ENCODE data around the gene CC2D2A. TPM values are rescaled to one million over a fixed set of nuclear protein-coding genes. Genes with fewer than 3 reads are reported as not detected.

CC2D2A gene
- total RNA-seq, 1 experiment from 2014 or later, result 10.2 TPM

DNA sequence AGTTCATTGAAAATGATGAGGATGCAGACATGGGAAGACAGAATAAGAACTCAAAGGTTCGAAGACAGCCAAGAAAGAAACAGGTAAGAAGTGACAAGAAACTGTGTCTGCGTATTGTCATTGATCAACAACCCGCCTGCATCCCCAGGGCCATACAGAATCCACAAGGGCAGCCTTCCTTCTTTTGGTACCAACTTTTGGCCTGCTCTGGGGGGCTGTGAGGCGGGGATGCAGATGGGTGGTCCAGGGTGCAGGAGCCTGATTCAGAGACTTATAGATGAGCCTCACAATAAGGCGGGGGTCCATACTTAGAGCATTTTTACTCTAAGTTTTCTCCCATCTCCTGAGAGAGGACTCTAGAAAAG is 9.0 kb downstream of the CC2D2A start (continued):
- TF ChIP-seq ATF6 (CRISPR knock-in tag; IDR thresholded peaks at IDR 0.05) (no peak), ERG (CRISPR knock-in tag; IDR thresholded peaks at IDR 0.05) (no peak), JAZF1 (CRISPR knock-in tag; IDR thresholded peaks at IDR 0.05) (no peak), ZNF232 (CRISPR knock-in tag; IDR thresholded peaks at IDR 0.05) (no peak)

DNA sequence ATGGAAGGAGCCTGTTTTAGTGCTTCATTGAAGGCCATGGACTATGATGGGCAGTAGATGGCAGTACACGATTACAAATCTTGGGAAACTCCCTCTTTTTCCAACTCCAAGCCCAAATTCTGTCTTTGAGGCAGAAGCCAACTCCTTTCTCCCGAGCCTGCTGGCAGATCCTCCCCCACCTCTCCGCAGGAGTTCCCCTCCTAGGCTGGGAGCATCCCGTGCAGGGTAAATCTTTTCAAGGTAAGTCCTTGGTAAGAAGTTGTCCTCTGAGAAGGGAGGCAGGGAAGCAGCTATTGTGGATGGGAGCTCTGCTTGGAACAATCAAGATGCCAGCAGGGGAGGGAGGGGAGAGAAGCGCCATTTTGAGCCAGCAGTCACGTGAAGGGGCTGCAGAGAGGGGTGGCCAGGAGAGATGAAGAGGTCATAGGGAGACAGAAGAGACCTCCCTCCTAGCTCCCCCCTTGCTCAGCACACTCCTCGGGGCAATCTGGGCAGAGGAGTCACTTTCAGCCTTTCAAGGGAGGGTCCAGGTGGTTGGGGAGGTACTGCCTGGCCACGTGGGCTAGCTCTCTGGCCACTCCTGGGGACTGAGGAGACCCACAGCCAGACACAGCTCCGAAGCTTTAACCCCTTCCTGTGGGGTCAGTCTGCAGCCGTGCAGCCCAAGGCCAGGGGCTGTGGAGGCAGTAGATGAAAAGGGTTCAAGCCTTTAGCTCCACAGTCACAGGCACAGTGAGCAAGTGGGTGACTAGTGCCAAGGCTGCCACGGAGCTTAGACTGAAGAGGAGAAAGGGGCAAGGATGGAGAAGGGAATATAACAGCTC is 9.6 kb downstream of the CC2D2A start:
- H3K9me3 Mint-ChIP-seq, result no peaks in the 10 kb centered on the region
- peaks cover 13% of the 10 kb centered on the region for H3K36me3 Mint-ChIP-seq
- ChIA-PET CTCF (interaction anchor here (0.6 to 2.0 kb wide), 16 partner anchors 9 to 785 kb away, joined by 3 to 30 read pairs (median 4); partner anchors contain the start of genes CC2D2A and FAM200B), POLR2A (interaction anchor here (0.6 to 1.5 kb wide), 5 partner anchors 9 to 202 kb away, joined by 3 to 6 read pairs (median 4); partner anchors contain the start of genes FAM200B and FBXL5)
- H3K4me3 Mint-ChIP-seq, result peak overlapping the region; percentile 82
- H3K27ac Mint-ChIP-seq, result peak overlapping the region; percentile 95
- H3K4me1 Mint-ChIP-seq, result peaks cover 13% of the 10 kb centered on the region
- DNase-seq (ENCODE audit: low spot score) (peak; percentile 58), ATAC-seq (peak; percentile 90)
- H3K27me3 Mint-ChIP-seq (ENCODE audit: low read depth), result no peaks in the 10 kb centered on the region
- TF ChIP-seq FOXP1 (CRISPR knock-in tag; IDR thresholded peaks at IDR 0.05; ENCODE audit: borderline replicate concordance), result peak; percentile 48; the same call in 1 of the 2 replicates
- peak; percentile 62 for TF ChIP-seq SP1 (CRISPR knock-in tag; conservative IDR thresholded peaks at IDR 0.05)
- no peak for TF ChIP-seq ZNF425 (CRISPR knock-in tag; conservative IDR thresholded peaks at IDR 0.05)
- TF ChIP-seq CREM (CRISPR knock-in tag; IDR thresholded peaks at IDR 0.05), result 0 out of 2 replicates have a peak, but pooled peaks have one; percentile 46
- no peak for TF ChIP-seq TP53 (CRISPR knock-in tag; IDR thresholded peaks at IDR 0.05)
- TF ChIP-seq, protein P1, sequence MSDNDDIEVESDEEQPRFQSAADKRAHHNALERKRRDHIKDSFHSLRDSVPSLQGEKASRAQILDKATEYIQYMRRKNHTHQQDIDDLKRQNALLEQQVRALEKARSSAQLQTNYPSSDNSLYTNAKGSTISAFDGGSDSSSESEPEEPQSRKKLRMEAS (CRISPR knock-in tag; IDR thresholded peaks at IDR 0.05), result peak; percentile 86
- TF ChIP-seq ZNF671 (CRISPR knock-in tag; IDR thresholded peaks at IDR 0.05), result peak; percentile 39; the same call in 1 of the 2 replicates
- peak; percentile 96 for TF ChIP-seq USF2 (CRISPR knock-in tag; IDR thresholded peaks at IDR 0.05)
- TF ChIP-seq FOXK1 (CRISPR knock-in tag; IDR thresholded peaks at IDR 0.05), result peak; percentile 46; the same call in 1 of the 2 replicates
- no peak for TF ChIP-seq STAT6 (CRISPR knock-in tag; conservative IDR thresholded peaks at IDR 0.05; ENCODE audit: low read depth)
- TF ChIP-seq, protein P2, sequence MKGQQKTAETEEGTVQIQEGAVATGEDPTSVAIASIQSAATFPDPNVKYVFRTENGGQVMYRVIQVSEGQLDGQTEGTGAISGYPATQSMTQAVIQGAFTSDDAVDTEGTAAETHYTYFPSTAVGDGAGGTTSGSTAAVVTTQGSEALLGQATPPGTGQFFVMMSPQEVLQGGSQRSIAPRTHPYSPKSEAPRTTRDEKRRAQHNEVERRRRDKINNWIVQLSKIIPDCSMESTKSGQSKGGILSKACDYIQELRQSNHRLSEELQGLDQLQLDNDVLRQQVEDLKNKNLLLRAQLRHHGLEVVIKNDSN (CRISPR knock-in tag; IDR thresholded peaks at IDR 0.05), result peak; percentile 98
- TF ChIP-seq FOXP4 (CRISPR knock-in tag; IDR thresholded peaks at IDR 0.05), result no peak
- TF ChIP-seq, protein P3, sequence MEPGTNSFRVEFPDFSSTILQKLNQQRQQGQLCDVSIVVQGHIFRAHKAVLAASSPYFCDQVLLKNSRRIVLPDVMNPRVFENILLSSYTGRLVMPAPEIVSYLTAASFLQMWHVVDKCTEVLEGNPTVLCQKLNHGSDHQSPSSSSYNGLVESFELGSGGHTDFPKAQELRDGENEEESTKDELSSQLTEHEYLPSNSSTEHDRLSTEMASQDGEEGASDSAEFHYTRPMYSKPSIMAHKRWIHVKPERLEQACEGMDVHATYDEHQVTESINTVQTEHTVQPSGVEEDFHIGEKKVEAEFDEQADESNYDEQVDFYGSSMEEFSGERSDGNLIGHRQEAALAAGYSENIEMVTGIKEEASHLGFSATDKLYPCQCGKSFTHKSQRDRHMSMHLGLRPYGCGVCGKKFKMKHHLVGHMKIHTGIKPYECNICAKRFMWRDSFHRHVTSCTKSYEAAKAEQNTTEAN (CRISPR knock-in tag; IDR thresholded peaks at IDR 0.05), result 0 out of 2 replicates have a peak, but pooled peaks have one; percentile 42
- peak; percentile 62 for TF ChIP-seq ZNF423 (CRISPR knock-in tag; IDR thresholded peaks at IDR 0.05)
- TF ChIP-seq JUN (CRISPR knock-in tag; IDR thresholded peaks at IDR 0.05), result peak; percentile 31; the same call in 1 of the 2 replicates
- TF ChIP-seq NFE2L1 (CRISPR knock-in tag; IDR thresholded peaks at IDR 0.05), result 0 out of 2 replicates have a peak, but pooled peaks have one; percentile 54
- 0 out of 2 replicates have a peak, but pooled peaks have one; percentile 14 for TF ChIP-seq ZNF416 (CRISPR knock-in tag; IDR thresholded peaks at IDR 0.05)

Data from WTC11 (cell line).